ENCODE measurements around the gene NECAB3.

NECAB3 gene

DNA sequence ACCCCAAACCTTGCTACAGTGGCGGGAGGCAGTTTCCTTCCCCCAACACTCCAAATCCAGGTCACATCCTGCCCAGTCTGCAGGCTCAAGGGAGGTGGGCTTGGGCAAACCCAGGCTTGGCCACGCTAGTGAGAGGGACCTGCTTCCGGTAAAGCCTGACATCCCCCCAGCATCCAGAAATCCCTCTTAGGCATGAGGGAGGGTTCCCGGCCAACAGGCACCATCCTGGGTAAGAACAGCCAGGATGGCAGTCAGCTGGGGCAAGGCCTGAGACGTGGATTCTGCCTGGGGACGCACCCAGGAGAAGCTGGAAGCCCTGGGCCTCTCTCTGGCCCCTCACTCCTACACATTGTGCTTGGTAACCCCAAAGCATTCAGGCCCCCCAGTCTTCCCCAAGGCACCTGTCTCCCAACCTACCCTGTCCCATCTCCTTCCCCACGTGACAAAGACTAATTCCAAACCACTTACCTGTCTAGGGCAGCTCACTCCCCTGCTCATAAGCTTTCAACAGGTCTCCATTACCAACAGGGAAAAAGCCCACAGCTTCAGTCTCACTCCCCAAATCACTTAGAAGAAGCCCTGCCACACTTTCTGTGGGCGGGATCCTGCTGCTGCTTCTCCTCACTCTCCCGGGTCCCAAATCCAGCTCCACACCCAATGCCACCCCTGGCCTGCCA, 10.0 kb downstream of the NECAB3 start:
- Histone ChIP-seq H3K27ac (ENCODE audit: insufficient read depth, low read length, poor library complexity, severe bottlenecking) (peak overlapping the region; percentile 82), H3K36me3 (ENCODE audit: control insufficient read depth, insufficient read depth, low read length) (no peaks in the 10 kb centered on the region), H3K4me3 (ENCODE audit: insufficient read depth, low read depth, low read length, poor library complexity, severe bottlenecking) (peak overlapping the region; percentile 74), H3K27me3 (replicated peaks; ENCODE audit: control insufficient read depth, insufficient read depth, low read length, poor library complexity, severe bottlenecking) (no peaks in the 10 kb centered on the region), H3K4me1 (ENCODE audit: control insufficient read depth, insufficient read depth, low read length, poor library complexity, severe bottlenecking) (peaks cover 40% of the 10 kb centered on the region), H3K9me3 (ENCODE audit: control insufficient read depth, low read length) (no peaks in the 10 kb centered on the region)
- no peak for DNase-seq

DNA sequence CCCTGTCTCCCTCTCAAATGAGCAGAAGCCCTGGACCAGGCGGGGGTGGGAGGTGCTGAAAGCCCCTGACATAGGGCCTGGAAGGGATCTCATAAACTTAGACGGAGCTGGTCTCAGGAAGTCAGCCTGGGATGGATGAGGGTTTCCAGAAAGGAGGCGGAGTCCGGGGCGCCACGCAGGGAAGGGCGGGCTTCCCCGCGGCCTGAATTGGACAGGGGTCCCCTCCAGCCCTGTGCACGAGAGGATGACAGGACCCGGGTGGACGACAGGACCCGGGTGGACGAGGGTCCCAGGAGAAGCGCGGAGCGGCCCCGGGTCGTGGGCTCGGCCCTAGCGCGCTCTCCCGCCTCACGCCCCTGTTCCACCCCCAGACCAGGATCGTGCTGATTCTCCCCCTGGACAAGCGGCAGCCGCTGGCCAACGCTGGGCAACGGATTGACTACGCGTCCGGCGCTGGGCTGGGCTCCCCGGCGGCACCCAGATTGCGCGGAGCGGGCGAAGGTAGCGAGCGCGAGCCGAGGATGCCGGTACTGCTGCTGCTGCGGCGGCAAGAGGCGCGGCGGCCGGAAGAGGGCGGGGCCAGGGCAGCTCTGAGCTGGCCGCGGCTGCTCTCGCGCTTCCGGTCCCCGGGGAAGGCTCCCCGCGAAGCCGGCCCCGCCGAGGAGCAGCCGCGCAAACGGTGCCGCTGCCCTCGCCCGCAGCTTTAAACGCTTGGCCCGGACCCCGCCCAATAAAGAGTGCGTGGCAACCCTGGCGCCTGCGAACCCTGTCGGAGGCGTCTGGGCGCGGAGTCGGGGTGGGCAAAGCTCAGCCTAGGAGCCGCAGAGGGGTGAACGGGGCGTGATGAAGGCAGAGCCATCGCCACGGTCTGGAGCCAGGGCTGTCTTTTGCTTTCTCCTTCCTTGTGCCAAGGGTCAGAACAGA, 10.8 kb downstream of the NECAB3 start:
- peak; percentile 65 to 77 (median 71) for DNase-seq
- peaks cover 39% of the 10 kb centered on the region for H3K4me1 ChIP-seq (ENCODE audit: control insufficient read depth, insufficient read depth, low read length, poor library complexity, severe bottlenecking)
- H3K9me3 ChIP-seq (ENCODE audit: control insufficient read depth, low read length) = no peaks in the 10 kb centered on the region
- peak overlapping the region; percentile 74 for H3K4me3 ChIP-seq (ENCODE audit: insufficient read depth, low read depth, low read length, poor library complexity, severe bottlenecking)
- no peaks in the 10 kb centered on the region for H3K27me3 ChIP-seq (replicated peaks; ENCODE audit: control insufficient read depth, insufficient read depth, low read length, poor library complexity, severe bottlenecking)
- H3K27ac ChIP-seq (ENCODE audit: insufficient read depth, low read length, poor library complexity, severe bottlenecking) = peak overlapping the region; percentile 82
- H3K36me3 ChIP-seq (ENCODE audit: control insufficient read depth, insufficient read depth, low read length) = no peaks in the 10 kb centered on the region

DNA sequence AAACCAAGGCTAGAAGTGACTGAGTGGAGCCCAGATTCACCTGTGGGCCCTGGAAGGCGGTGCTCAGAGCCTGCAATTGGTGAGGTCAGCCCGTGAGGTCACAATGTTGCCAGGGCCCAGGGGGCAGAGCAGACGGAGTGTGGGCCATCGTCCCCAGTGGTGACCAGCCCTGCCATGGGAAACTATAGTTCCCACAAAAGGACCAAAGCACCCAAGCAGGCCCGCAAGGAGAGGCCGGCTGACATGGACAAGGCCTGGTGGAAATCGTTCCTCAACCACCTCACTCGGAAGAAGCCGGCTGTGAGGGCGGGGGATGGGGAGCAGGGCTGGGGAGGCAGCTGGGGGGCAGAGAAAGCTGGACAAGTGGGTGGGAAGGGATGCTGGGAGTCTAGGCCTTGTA, 12.1 kb downstream of the NECAB3 start, which contains the start of gene C20orf144:
Gene C20orf144 (plus strand): TSS at position 156 of the 400 bp plus-strand sequence. CDS start 19 bp downstream, at position 175.
- peak within 1 kb of the TSS; percentile 82 for H3K27ac ChIP-seq (ENCODE audit: insufficient read depth, low read length, poor library complexity, severe bottlenecking)

DNA sequence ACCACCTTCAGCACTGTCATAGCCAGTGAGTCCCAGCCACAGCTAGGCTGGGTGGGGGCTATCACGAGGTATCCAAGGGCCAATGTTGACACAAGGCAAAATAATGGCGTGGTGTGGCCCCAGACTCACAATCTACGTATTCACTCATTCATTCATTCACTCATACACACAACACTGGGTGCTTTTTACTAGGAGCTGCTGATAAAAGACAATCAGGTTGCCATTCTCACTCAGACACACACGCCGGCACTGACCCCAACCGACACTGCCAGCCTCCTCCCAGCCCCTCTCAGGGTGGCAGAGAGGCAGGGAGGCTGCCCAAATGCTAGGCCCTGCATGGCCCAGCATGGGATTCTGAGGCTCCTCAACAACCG, 13.6 kb downstream of the NECAB3 start:
- no peak overlapping the region for H3K27ac ChIP-seq (ENCODE audit: insufficient read depth, low read length, poor library complexity, severe bottlenecking)
- H3K27me3 ChIP-seq (replicated peaks; ENCODE audit: control insufficient read depth, insufficient read depth, low read length, poor library complexity, severe bottlenecking) = no peaks in the 10 kb centered on the region
- peaks cover 21% of the 10 kb centered on the region for H3K4me1 ChIP-seq (ENCODE audit: control insufficient read depth, insufficient read depth, low read length, poor library complexity, severe bottlenecking)
- H3K36me3 ChIP-seq (ENCODE audit: control insufficient read depth, insufficient read depth, low read length) = no peaks in the 10 kb centered on the region
- no peak for DNase-seq
- H3K9me3 ChIP-seq (ENCODE audit: control insufficient read depth, low read length) = no peaks in the 10 kb centered on the region
- H3K4me3 ChIP-seq (ENCODE audit: insufficient read depth, low read depth, low read length, poor library complexity, severe bottlenecking) = no peak overlapping the region

More for the DNA sequence above, 12.1 kb downstream of the NECAB3 start, which contains the start of gene C20orf144:
- Histone ChIP-seq H3K4me3 (ENCODE audit: insufficient read depth, low read depth, low read length, poor library complexity, severe bottlenecking) (peak within 1 kb of the TSS; percentile 74), H3K27me3 (replicated peaks; ENCODE audit: control insufficient read depth, insufficient read depth, low read length, poor library complexity, severe bottlenecking) (no peaks in the 10 kb centered on the region), H3K4me1 (ENCODE audit: control insufficient read depth, insufficient read depth, low read length, poor library complexity, severe bottlenecking) (peaks cover 29% of the 10 kb centered on the region), H3K9me3 (ENCODE audit: control insufficient read depth, low read length) (no peaks in the 10 kb centered on the region), H3K36me3 (ENCODE audit: control insufficient read depth, insufficient read depth, low read length) (no peaks in the 10 kb centered on the region)
- DNase-seq = no peak

DNA sequence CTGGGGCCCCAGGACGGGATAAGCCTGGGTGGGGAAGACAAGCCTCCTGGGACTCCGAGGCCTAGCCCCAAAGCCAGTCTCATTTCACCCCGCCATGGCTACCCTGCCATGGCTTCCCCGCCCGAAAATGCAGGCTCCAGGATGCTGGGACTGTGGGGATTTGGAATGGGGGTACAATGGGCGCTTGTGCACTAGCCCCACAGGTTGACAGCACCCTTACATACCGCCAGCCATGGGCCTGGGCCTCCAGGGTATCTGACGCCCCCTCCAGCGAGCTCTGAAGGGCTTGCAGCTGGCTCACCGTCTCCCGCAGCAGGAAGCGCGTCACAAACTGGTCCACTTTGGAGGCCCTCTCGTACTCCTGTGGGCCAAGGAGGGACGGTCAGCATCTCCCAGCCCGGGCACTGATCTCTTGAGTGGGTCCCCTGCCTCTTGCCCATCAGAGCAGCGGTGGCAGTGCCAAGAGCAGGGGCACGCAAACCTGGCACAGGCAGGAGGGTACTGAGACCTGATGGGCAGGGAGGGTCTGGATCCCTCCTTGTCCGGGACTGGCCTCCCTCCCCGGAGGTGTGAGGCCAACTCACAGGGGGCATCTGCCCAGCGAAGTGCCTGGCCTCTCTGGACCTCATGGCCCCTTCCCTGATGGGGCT, 14.1 kb downstream of the NECAB3 start:
- H3K9me3 ChIP-seq (ENCODE audit: control insufficient read depth, low read length) = no peaks in the 10 kb centered on the region
- no peak for DNase-seq
- no peaks in the 10 kb centered on the region for H3K36me3 ChIP-seq (ENCODE audit: control insufficient read depth, insufficient read depth, low read length)
- H3K4me1 ChIP-seq (ENCODE audit: control insufficient read depth, insufficient read depth, low read length, poor library complexity, severe bottlenecking) = peaks cover 21% of the 10 kb centered on the region
- H3K27me3 ChIP-seq (replicated peaks; ENCODE audit: control insufficient read depth, insufficient read depth, low read length, poor library complexity, severe bottlenecking) = no peaks in the 10 kb centered on the region
- no peak overlapping the region for H3K27ac ChIP-seq (ENCODE audit: insufficient read depth, low read length, poor library complexity, severe bottlenecking)
- no peak overlapping the region for H3K4me3 ChIP-seq (ENCODE audit: insufficient read depth, low read depth, low read length, poor library complexity, severe bottlenecking)

DNA sequence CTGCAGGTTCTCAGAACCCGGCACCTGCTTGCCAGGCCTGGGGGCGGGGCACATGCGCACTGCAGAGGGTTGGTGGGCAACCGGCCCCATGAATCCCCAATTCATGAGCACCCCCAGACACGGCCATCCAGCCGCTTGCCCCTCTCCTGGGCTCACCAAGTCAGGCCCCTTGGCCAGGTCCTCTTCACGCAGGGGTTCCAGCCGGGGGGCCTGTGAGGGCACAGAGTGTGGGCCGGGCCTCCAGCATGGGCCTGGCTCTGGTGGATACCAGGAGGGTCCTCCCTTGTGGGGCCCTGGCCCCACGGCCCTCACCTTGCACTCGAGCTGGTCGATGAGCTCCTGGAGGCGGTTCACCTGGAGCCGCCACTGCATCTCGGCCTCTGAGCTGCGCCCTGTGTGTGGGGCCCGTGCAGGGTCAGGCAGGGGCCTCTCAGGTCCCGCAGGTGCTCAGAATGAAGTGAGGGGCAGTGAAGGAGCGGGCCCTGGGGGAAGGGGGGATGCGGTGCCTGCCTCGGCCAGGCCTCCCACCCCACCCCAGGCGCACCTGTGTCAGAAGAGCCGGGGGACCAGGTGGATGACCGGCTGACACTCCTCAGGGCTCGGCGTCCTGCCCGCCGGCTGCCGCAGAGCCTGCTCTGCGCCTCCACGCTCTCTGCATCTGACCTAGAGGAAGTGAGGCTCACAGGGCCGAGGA, 14.7 kb downstream of the NECAB3 start:
- no peak for DNase-seq
- H3K27ac ChIP-seq (ENCODE audit: insufficient read depth, low read length, poor library complexity, severe bottlenecking) = no peak overlapping the region
- no peaks in the 10 kb centered on the region for H3K9me3 ChIP-seq (ENCODE audit: control insufficient read depth, low read length)
- no peaks in the 10 kb centered on the region for H3K27me3 ChIP-seq (replicated peaks; ENCODE audit: control insufficient read depth, insufficient read depth, low read length, poor library complexity, severe bottlenecking)
- H3K36me3 ChIP-seq (ENCODE audit: control insufficient read depth, insufficient read depth, low read length) = no peaks in the 10 kb centered on the region
- H3K4me1 ChIP-seq (ENCODE audit: control insufficient read depth, insufficient read depth, low read length, poor library complexity, severe bottlenecking) = peaks cover 17% of the 10 kb centered on the region
- no peak overlapping the region for H3K4me3 ChIP-seq (ENCODE audit: insufficient read depth, low read depth, low read length, poor library complexity, severe bottlenecking)

DNA sequence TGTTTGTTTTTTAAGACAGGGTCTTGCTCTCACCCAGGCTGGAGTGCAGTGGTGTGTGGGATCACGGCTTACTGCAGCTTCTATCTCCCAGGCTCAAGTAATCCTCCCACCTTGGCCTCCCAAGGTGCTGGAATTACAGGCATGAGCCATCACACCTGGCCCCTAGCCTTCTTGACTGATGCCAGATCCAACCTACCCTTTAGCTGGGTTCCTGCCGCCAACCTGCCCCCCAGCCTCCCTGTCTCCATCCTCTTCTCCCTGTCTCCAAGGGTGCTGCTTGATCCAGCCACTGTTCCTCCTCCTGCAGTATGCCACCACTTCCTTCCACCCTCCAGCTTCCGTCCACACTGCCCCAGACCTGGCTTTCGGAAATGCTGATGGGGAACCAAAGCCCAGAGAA, 15.3 kb downstream of the NECAB3 start:
- H3K27ac ChIP-seq (ENCODE audit: insufficient read depth, low read length, poor library complexity, severe bottlenecking) = no peak overlapping the region
- peaks cover 12% of the 10 kb centered on the region for H3K4me1 ChIP-seq (ENCODE audit: control insufficient read depth, insufficient read depth, low read length, poor library complexity, severe bottlenecking)

DNA sequence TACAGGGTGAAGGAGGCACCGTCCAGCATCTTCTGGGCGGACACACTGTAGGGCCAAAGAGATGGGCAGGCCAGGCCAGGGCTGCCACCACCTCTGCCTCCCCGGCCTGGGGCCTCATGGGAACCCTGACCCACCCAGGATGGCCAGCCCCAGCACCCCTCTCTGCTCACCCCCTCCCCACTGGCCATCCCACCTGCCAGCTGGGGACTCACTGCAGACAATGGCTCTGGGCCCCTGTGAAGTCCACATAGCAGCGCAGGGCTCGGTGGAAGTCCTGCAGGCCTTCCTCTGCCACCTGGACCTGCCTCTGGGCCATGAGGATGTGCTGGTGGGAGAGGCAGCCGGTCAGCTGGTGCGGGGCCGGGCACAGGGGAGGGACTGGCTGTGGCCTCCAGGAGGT, 15.7 kb downstream of the NECAB3 start:
- no peaks in the 10 kb centered on the region for H3K27me3 ChIP-seq (replicated peaks; ENCODE audit: control insufficient read depth, insufficient read depth, low read length, poor library complexity, severe bottlenecking)
- no peaks in the 10 kb centered on the region for H3K9me3 ChIP-seq (ENCODE audit: control insufficient read depth, low read length)

More for the DNA sequence above, 15.3 kb downstream of the NECAB3 start:
- no peaks in the 10 kb centered on the region for H3K9me3 ChIP-seq (ENCODE audit: control insufficient read depth, low read length)
- H3K4me3 ChIP-seq (ENCODE audit: insufficient read depth, low read depth, low read length, poor library complexity, severe bottlenecking) = no peak overlapping the region
- no peaks in the 10 kb centered on the region for H3K27me3 ChIP-seq (replicated peaks; ENCODE audit: control insufficient read depth, insufficient read depth, low read length, poor library complexity, severe bottlenecking)
- no peaks in the 10 kb centered on the region for H3K36me3 ChIP-seq (ENCODE audit: control insufficient read depth, insufficient read depth, low read length)
- no peak for DNase-seq

DNA sequence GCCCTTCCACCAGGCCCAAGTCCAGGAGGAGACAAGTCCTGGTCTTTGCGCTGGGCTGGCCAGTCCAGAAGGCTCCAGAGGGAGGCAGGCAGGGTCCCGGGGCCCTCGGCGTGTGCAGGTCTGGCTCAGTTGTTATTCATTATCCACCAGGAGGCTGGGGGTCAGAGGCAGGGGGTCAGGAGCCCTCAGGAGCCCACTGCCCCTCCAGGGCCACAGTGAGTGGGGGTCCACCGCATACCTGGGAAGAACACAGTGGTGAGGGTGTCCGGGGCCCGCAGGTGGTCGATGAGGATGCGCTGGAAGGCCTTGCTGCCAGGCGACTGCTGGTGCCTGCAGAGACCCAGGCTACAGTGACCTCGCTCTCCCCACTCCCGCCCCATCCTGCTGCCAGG, 16.5 kb downstream of the NECAB3 start:
- no peak overlapping the region for H3K4me3 ChIP-seq (ENCODE audit: insufficient read depth, low read depth, low read length, poor library complexity, severe bottlenecking)
- no peaks in the 10 kb centered on the region for H3K27me3 ChIP-seq (replicated peaks; ENCODE audit: control insufficient read depth, insufficient read depth, low read length, poor library complexity, severe bottlenecking)
- H3K9me3 ChIP-seq (ENCODE audit: control insufficient read depth, low read length) = no peaks in the 10 kb centered on the region
- H3K4me1 ChIP-seq (ENCODE audit: control insufficient read depth, insufficient read depth, low read length, poor library complexity, severe bottlenecking) = peaks cover 1% of the 10 kb centered on the region
- no peaks in the 10 kb centered on the region for H3K36me3 ChIP-seq (ENCODE audit: control insufficient read depth, insufficient read depth, low read length)
- no peak overlapping the region for H3K27ac ChIP-seq (ENCODE audit: insufficient read depth, low read length, poor library complexity, severe bottlenecking)
- DNase-seq = no peak

More for the DNA sequence above, 15.7 kb downstream of the NECAB3 start:
- H3K4me1 ChIP-seq (ENCODE audit: control insufficient read depth, insufficient read depth, low read length, poor library complexity, severe bottlenecking) = peaks cover 8% of the 10 kb centered on the region
- no peak overlapping the region for H3K4me3 ChIP-seq (ENCODE audit: insufficient read depth, low read depth, low read length, poor library complexity, severe bottlenecking)
- no peaks in the 10 kb centered on the region for H3K36me3 ChIP-seq (ENCODE audit: control insufficient read depth, insufficient read depth, low read length)
- no peak for DNase-seq
- no peak overlapping the region for H3K27ac ChIP-seq (ENCODE audit: insufficient read depth, low read length, poor library complexity, severe bottlenecking)

All from effector memory CD4-positive, alpha-beta T cell (primary cell).